A673 (cell line): ENCODE data around the gene HOXC5. TPM values are rescaled to one million over a fixed set of nuclear protein-coding genes. Genes with fewer than 3 reads are reported as not detected.

Source experiments
- BruUV-seq: library from RNA; stranded (reverse); fragments of 400-500 nt; replicated peaks from 2 replicates; lab custom pipeline; 2021; lab: Mats Ljungman, UMichigan
- CTCF ChIA-PET: fragments of 300-600 bp; sonication (Branson Sonifier 250); formaldehyde crosslinking; loops from one replicate; lab custom pipeline; 2022; ENCODE audit warnings: antibody characterized with exemption; lab: Charles Lee
- POLR2A ChIA-PET: fragments of 300-600 bp; sonication (Branson Sonifier 250); formaldehyde crosslinking; loops from one replicate; lab custom pipeline; 2022; ENCODE audit warnings: antibody characterized with exemption; ENCODE audit not compliant: low non-redundant PET; lab: Charles Lee
- DNase-seq: peaks from one replicate; pipeline ENCODE4 v3.0.0-alpha.2; 2015; ENCODE audit warnings: low spot score
- H3K27ac ChIP-seq: fragments of 200-600 bp; sonication (generic); 2 replicates; pipeline ENCODE4 v1.5.1; 2016; ENCODE audit warnings: mixed run types, low read depth, mild to moderate bottlenecking, mixed read lengths, antibody characterized with exemption, low read length; ENCODE audit not compliant: poor library complexity, severe bottlenecking
- H3K27me3 ChIP-seq: fragments of 200-600 bp; sonication (generic); replicated peaks from 2 replicates; pipeline ENCODE4 v1.6.1; 2017; ENCODE audit warnings: mixed run types, low read depth, mild to moderate bottlenecking, mixed read lengths, antibody characterized with exemption, low read length; ENCODE audit not compliant: insufficient read depth, poor library complexity
- H3K36me3 ChIP-seq: fragments of 200-600 bp; sonication (generic); 2 replicates; pipeline ENCODE4 v1.6.1; 2016; ENCODE audit warnings: mixed run types, mild to moderate bottlenecking, mixed read lengths, antibody characterized with exemption, low read length; ENCODE audit not compliant: insufficient read depth, poor library complexity, severe bottlenecking
- H3K4me1 ChIP-seq: fragments of 200-600 bp; sonication (generic); 2 replicates; pipeline ENCODE4 v1.6.1; 2017; ENCODE audit warnings: mixed run types, mild to moderate bottlenecking, mixed read lengths, antibody characterized with exemption, low read length; ENCODE audit not compliant: insufficient read depth, poor library complexity, severe bottlenecking
- H3K4me3 ChIP-seq: fragments of 200-600 bp; sonication (generic); 2 replicates; pipeline ENCODE4 v1.5.1; 2016; ENCODE audit warnings: low read depth, mixed run types, mild to moderate bottlenecking, mixed read lengths, low read length; ENCODE audit not compliant: poor library complexity, severe bottlenecking
- H3K9me3 ChIP-seq: fragments of 200-600 bp; sonication (generic); 2 replicates; pipeline ENCODE4 v1.6.1; 2016; ENCODE audit warnings: mixed run types, low read depth, mild to moderate bottlenecking, mixed read lengths, antibody characterized with exemption, low read length; ENCODE audit not compliant: poor library complexity, severe bottlenecking
- EZH2 ChIP-seq: fragments of 200-600 bp; sonication (generic); IDR thresholded peaks from 2 replicates; pipeline ENCODE4 v1.6.1; 2017; ENCODE audit warnings: borderline replicate concordance, low read depth, mild to moderate bottlenecking, mixed read lengths, antibody characterized with exemption, low read length; ENCODE audit not compliant: poor library complexity, severe bottlenecking
- intact Hi-C: fragments of 100-400 bp; cut with micrococcal nuclease; formaldehyde crosslinking; loops from one replicate; pipeline ENCODE4 v1.10.0; 2022; ENCODE audit not compliant: unreplicated experiment
- total RNA-seq: library from RNA; stranded (reverse); gene quantifications from 2 replicates; pipeline ENCODE4 v1.2.3, GENCODE V29; 2021
- TF ChIP-seq, protein P1 (sequence below): fragments of 300-800, 200-600 bp; sonication (generic); conservative IDR thresholded peaks from 2 replicates; pipeline ENCODE4 v1.5.1; 2017; ENCODE audit warnings: low read depth, mild to moderate bottlenecking, antibody characterized with exemption, low read length, moderate library complexity, mixed read lengths

HOXC5 gene
- total RNA-seq, 1 experiment from 2014 or later = 1.9 TPM

DNA sequence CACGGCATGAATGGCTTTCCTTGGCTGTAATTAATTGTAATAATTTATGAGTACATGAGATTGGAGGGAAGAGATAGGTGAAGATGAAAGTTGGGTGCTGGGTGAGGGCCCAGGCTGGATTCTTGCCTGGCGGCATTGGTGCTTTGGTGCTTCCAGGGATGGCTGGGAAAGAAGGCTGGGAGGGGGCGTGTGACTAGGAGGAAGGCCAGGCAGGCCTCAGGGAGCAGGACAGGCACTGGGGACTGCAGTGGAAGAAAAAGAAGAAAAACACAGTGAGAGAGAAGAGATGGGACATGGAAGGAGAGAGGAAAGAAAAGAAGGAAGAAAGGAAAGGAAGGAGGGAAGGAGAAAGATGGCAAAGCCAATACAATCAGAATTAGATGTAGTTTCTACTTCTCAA lies 29.2 kb upstream of the HOXC5 start:
- intact Hi-C loops = loop anchor here (1.0 kb wide), 1 partner anchor 14 kb away; no protein-coding TSS in a partner anchor
- no peak overlapping the region for H3K4me3 ChIP-seq
- TF ChIP-seq, protein P1, sequence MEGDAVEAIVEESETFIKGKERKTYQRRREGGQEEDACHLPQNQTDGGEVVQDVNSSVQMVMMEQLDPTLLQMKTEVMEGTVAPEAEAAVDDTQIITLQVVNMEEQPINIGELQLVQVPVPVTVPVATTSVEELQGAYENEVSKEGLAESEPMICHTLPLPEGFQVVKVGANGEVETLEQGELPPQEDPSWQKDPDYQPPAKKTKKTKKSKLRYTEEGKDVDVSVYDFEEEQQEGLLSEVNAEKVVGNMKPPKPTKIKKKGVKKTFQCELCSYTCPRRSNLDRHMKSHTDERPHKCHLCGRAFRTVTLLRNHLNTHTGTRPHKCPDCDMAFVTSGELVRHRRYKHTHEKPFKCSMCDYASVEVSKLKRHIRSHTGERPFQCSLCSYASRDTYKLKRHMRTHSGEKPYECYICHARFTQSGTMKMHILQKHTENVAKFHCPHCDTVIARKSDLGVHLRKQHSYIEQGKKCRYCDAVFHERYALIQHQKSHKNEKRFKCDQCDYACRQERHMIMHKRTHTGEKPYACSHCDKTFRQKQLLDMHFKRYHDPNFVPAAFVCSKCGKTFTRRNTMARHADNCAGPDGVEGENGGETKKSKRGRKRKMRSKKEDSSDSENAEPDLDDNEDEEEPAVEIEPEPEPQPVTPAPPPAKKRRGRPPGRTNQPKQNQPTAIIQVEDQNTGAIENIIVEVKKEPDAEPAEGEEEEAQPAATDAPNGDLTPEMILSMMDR = no peak
- TF ChIP-seq EZH2 = no peak
- ChIA-PET CTCF (interaction anchor here (0.6 to 1.4 kb wide), 3 partner anchors 18 to 198 kb away, joined by 3 to 5 read pairs (median 3); partner anchors contain the start of gene HOXC10), POLR2A (no interaction called here)
- H3K36me3 ChIP-seq = peaks cover 9% of the 10 kb centered on the region
- H3K4me1 ChIP-seq = peaks cover 63% of the 10 kb centered on the region
- no peaks in the 10 kb centered on the region for H3K9me3 ChIP-seq
- BruUV-seq = no TSS peak
- H3K27ac ChIP-seq = no peak overlapping the region
- H3K27me3 ChIP-seq = no peaks in the 10 kb centered on the region
- no peak for DNase-seq

GRCh38 chr12:54004063-54004840 lies 28.6 kb upstream of the HOXC5 start:
- TF ChIP-seq, protein P1 = peak; percentile 42
- no peak for TF ChIP-seq EZH2
- Histone ChIP-seq H3K4me1 (peaks cover 57% of the 10 kb centered on the region), H3K4me3 (no peak overlapping the region), H3K9me3 (no peaks in the 10 kb centered on the region), H3K27ac (no peak overlapping the region), H3K36me3 (peaks cover 9% of the 10 kb centered on the region), H3K27me3 (no peaks in the 10 kb centered on the region)
- no peak for DNase-seq
- intact Hi-C loops = loop anchor here (1.0 kb wide), 1 partner anchor 15 kb away; no protein-coding TSS in a partner anchor
- BruUV-seq = no TSS peak
- CTCF ChIA-PET = interaction anchor here (0.6 to 1.4 kb wide), 6 partner anchors 19 to 227 kb away, joined by 3 to 6 read pairs (median 4); partner anchors contain the start of gene HOXC10
- POLR2A ChIA-PET = no interaction called here

DNA sequence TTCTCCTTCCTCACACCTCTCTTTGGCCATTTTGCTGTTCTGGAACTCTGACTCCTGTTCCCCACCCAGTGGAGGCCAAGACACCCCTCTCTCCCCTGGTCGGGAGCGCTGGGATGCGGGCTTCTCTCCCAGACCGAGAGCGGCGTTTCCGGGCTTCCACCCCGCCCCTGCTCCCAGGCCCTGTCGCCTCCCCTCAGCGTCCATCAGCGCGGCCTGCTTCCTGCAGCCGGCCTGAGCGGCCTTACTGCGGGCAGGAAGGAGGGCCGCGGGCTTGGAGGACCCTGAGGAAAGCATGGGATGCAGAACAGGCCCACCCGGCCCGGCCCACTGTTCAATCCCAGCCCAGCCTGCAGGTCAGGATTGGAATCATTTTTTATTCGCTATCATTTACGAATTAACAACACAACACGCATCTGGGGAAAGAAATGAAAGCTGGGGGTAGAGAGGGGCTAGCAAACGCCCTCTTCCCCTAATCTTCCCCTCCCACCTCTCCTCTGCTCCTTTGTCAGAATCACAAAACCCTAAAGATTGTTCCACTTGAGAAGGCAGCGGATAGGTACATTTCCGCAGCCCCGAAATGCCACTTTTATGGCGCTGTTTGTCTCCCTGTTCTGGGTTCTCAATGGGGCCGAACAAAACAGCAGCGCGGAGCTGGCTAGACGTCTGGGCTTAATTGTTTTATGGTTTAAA lies 27.9 kb upstream of the HOXC5 start:
- H3K4me3 ChIP-seq = no peak overlapping the region
- H3K27me3 ChIP-seq = no peaks in the 10 kb centered on the region
- H3K4me1 ChIP-seq = peaks cover 63% of the 10 kb centered on the region
- no peak for DNase-seq
- POLR2A ChIA-PET = no interaction called here
- no peak overlapping the region for H3K27ac ChIP-seq
- CTCF ChIA-PET = interaction anchor here (0.6 to 3.0 kb wide), 9 partner anchors 12 to 226 kb away, joined by 3 to 33 read pairs (median 5); partner anchors contain the start of gene HOXC10
- H3K9me3 ChIP-seq = no peaks in the 10 kb centered on the region
- peaks cover 9% of the 10 kb centered on the region for H3K36me3 ChIP-seq
- intact Hi-C loops = loop anchor here (1.0 kb wide), 1 partner anchor 16 kb away; no protein-coding TSS in a partner anchor
- TF ChIP-seq, protein P1 = no peak
- TF ChIP-seq EZH2 = no peak
- BruUV-seq = no TSS peak
